ENCODE results near the gene KIF27. TPM values are rescaled to one million over a fixed set of nuclear protein-coding genes. Genes with fewer than 3 reads are reported as not detected.
"Not testable (repeated sequence)": the region's sequence is repeated elsewhere in the genome, so short reads cannot be mapped to it uniquely, and the experiment has no call there.

Gene KIF27
- 7.8 TPM for polyA plus RNA-seq (ENCODE audit: insufficient read length)

- peak; percentile 86 for DNase-seq (ENCODE audit: low read depth)
Measured at GRCh38 chr9:83920927-83921707, at the start of gene KIF27. KIF27 (minus strand) TSS chr9:83921432; CDS start chr9:83915591, 5,841 bp downstream.

GRCh38 chr9:83969602-83970001, 48.4 kb upstream of the KIF27 start:
- no peak for DNase-seq (ENCODE audit: low read depth)

- no peak for DNase-seq (ENCODE audit: low read depth)
Measured at GRCh38 chr9:83967073-83967472, 45.8 kb upstream of the KIF27 start.

GRCh38 chr9:83966209-83966582, 45.0 kb upstream of the KIF27 start:
- no peak for DNase-seq (ENCODE audit: low read depth)

- DNase-seq (ENCODE audit: low read depth): no peak
Measured at GRCh38 chr9:83965350-83966208, 44.3 kb upstream of the KIF27 start.

GRCh38 chr9:83964973-83965349, 43.7 kb upstream of the KIF27 start:
- DNase-seq (ENCODE audit: low read depth): no peak

- DNase-seq (ENCODE audit: low read depth): no peak
Measured at GRCh38 chr9:83962165-83962564, 40.9 kb upstream of the KIF27 start.

GRCh38 chr9:83960991-83961390, 39.8 kb upstream of the KIF27 start:
- DNase-seq (ENCODE audit: low read depth): no peak

GRCh38 chr9:83959061-83959460, 37.8 kb upstream of the KIF27 start:
- DNase-seq (ENCODE audit: low read depth): no peak

GRCh38 chr9:83957248-83957513, 35.9 kb upstream of the KIF27 start:
- DNase-seq (ENCODE audit: low read depth): no peak

- no peak for DNase-seq (ENCODE audit: low read depth)
Measured at GRCh38 chr9:83956436-83957247, 35.4 kb upstream of the KIF27 start.

- no peak for DNase-seq (ENCODE audit: low read depth)
Measured at GRCh38 chr9:83956086-83956435, 34.8 kb upstream of the KIF27 start.

- not testable (repeated sequence) for DNase-seq (ENCODE audit: low read depth)
Measured at GRCh38 chr9:83948096-83948495, 26.9 kb upstream of the KIF27 start.

- no peak for DNase-seq (ENCODE audit: low read depth)
Measured at GRCh38 chr9:83940590-83941303, 19.5 kb upstream of the KIF27 start.

- no peak for DNase-seq (ENCODE audit: low read depth)
Measured at GRCh38 chr9:83937861-83938455, 16.7 kb upstream of the KIF27 start.

- DNase-seq (ENCODE audit: low read depth): no peak
Measured at GRCh38 chr9:83936523-83936922, 15.3 kb upstream of the KIF27 start.

- no peak for DNase-seq (ENCODE audit: low read depth)
Measured at GRCh38 chr9:83935276-83935935, 14.2 kb upstream of the KIF27 start.

GRCh38 chr9:83934569-83935275, 13.5 kb upstream of the KIF27 start:
- DNase-seq (ENCODE audit: low read depth): no peak

GRCh38 chr9:83933790-83934189, 12.6 kb upstream of the KIF27 start:
- DNase-seq (ENCODE audit: low read depth): no peak

- no peak for DNase-seq (ENCODE audit: low read depth)
Measured at GRCh38 chr9:83932851-83933250, 11.6 kb upstream of the KIF27 start.

All from forelimb muscle (tissue), 1 donor.